ENCODE results near the gene PSTPIP1.

The PSTPIP1 gene

DNA sequence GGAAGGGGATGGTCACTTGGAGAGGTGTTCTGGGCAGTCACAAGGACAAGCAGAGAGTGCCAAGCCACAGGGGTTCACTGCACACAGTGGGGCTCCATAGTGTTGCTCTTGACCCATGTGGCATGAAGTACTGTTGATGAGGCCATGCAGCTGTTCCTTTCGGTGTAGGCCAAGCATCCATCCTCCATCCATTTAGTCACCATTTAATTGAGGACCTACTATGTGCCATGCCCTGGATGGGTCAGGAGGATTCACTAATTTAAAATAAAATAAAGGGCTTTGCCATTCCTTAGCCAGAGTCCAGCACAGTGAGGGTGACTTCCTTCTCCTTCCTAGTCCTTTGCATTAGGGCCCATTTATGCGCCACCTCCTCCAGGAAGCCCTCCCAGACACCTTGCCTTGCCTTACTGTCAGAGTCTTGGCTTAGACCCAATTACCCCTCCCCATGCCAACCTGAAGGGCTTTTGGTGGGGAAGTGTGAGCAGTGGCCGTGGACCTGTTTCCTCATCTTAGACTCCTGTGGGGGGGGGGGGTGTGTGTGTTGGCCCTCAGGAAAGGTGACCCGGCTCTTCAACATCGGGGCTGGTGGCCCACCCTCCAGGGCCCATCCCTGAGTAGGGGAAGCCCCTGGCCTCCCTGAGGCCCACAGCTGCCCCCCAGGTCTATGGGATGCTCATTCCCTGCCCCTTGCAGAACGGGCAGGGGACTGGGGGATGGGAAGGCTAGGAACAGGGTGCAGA, 25.6 kb downstream of the PSTPIP1 start:
- no peak for DNase-seq

DNA sequence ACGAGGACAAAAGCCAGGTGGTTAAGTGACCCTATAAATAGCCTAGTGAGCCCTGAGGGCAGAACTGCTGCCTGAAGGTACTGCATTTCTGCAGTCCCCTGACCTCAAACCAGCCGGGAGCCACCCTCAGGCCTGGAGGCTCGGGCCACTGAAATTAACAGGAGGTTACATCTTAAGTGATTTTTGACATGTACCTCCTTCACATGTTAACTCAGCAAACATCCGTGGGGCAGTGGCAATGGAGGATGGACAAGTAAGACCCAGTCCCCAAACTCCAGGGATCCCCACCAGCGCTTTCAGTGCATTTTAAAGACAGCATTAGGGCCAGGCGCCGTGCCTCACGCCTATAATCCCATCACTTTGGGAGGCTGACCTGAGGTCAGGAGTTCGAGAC, 26.2 kb downstream of the PSTPIP1 start:
- no peak for DNase-seq

DNA sequence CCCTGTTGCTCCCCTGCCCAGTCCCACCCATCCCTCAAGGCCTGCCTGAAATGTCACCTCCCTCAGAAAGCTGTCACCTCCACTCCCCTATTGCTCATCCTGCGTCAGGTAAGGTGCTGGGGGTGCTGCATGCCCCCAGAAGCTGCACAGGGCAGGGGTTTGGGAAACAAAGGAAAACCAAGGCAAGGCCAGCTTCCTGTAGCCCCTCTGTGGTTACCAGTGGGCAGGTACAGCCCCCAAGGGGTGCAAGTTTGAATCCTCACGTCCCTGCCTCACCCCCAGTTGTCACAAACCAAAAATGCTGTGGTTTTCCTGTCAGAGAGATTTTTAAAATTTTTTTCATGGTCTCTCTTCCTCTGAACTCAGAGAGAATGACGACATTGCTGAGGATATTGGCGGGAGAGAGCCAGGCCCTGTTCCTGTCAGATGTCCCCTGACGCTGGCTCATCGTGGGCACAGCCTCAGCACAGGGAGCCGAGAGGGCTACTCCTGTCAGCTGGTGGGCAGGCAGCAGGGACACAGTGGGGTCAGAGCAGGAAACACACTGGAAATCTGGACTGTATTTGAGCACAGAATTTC, 27.0 kb downstream of the PSTPIP1 start:
- DNase-seq: no peak

DNA sequence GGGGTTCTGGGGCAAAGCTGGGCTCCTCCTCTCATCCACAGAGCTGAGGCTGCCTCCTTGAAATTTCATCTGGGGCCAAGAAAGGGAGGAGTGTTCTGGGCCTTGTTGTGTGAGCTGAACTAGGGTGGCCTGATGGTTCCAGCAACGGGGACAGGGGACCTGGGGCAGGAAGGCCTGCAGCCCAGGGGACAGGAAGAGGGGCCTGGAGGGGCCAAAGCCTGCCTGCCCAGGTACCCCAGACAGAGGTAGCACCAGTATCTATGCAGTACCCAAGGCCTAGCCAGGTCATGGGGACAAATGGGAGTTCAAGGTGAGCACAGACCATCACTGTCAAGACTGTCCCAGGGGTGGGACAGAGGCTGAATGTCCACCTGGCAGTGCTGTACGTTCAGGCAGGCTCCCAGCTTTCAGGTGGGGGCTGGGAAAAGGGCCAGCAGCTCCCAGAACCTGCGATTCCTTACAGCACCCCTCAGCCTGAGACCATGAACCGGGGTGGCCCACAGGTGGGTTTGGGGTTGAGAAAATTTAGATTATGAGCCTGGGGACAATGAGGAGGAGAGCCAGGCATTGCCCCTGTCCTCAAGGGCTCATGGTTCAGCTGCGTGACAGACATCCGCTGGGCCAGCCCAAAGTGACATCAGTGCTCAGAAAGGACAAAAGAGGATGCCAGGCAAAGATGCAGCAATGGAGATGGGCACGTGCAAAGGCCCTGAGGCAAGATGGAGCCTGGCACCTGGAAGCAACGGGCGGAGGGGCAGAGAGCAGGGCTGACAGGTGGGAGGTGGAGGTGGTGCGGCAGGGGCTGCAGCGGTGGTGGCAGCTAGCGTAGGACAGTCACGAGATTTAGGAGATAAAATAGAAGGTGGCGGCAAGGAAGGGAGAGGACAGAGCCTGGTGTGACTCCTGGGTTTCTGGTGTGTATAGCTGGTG, 28.0 kb downstream of the PSTPIP1 start:
- no peak for DNase-seq

DNA sequence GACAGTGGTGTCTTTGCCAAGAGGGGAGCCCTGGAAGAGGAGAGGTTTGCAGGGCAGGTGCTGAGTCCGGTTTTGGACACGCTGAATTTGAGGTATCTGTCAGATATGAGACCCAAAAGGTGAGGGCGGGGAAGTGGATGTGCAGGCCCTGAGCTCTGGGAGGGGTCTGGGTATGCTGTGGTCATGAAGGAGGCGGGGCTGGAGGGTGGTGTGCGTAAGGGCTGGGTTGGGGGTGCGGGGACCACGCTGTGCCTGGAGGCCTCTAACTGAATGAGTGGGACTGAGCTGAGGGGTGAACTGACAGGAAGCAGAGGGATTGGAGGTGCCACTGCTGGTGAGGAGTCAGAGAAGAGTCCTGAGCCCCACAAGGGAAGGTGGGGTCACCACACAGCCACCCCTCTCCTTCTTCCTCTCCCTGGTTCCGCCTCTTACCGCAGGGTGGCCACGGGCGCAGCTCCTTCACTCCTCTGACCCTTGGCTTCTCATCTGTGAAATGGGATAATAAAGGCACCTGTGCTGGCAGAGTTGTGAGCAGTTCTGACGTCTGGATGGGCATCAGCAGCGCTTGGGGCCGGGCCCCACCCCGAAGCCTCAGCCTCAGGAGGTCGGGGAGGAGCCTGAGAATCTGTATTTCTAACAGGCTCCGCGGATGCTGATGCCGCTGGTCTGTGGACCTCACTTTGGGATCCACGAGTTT, 28.8 kb downstream of the PSTPIP1 start:
- DNase-seq: no peak

DNA sequence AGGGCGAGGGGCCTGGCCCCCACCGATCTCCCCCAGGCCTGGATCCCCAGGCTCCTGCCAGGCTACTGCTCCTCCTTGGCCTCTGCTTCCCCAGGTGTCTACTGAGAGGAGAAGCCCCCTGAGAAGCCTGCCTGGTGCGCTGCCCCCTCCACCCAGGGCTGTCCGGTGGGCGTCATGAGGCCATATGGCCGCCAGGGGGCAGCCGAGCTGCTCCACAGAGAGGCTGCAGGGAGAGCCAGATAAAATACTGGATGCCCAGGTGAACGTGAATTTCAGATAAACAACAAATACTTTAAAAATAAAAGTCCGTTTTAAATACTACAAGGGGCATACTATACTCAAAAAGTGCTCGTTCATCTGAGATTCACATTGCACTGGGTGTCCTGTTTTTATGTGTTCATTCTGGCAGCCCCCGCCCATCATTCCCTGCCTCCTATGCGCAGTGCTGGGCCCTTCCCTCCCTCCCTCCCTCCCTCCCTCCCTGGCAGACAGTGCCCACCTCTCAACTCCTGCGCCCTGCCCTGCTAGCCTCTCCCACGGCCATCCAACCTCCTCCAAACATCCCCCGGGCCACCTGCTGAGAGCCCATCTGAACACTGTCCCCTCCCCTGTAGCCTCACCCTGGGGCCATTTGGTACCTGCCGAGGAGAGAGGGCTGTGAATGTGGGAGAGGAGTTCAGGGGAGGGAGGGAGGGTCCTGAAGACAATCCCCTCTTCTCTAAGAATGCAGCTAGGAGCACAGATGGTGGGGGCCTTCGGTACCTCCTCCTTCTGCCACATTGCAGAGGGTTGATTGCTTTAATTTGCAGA, 29.6 kb downstream of the PSTPIP1 start:
- DNase-seq: peak; percentile 31

DNA sequence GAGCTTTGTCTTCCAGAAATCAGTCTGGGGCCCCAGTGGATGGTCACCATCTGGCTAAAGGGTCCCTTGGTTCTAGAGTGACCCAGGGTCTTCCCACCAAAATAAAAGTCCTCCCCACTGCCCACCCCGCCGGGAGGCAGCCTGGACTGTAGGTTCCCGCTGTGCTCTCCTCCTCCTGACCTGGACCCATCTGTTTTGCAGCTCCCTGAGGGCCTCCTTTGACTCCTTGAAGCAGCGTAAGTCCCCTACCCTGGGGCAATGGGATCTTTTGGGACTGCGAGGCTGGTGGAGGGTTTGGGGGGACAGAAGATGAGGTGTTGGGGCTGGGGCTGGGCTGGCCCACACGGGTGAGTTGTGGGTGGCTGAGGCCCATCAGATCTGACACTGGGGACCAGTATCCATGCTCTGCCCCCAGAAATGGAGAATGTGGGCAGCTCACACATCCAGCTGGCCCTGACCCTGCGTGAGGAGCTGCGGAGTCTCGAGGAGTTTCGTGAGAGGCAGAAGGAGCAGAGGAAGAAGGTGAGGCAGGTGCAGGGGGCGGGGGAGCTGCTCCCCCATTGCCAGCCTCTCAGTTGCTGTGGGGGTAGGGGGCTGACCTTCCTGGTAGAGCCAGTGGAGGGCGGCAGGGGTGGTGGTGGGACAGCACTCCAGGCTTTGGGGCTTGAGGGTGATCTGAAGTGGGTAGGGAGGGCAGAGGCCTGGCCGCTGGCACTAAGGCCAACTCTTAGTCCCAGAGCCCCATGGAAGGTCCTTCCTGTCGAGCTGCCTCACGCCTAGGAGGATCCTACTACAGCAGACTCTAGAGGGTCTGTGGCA, 30.4 kb downstream of the PSTPIP1 start:
- no peak for DNase-seq

DNA sequence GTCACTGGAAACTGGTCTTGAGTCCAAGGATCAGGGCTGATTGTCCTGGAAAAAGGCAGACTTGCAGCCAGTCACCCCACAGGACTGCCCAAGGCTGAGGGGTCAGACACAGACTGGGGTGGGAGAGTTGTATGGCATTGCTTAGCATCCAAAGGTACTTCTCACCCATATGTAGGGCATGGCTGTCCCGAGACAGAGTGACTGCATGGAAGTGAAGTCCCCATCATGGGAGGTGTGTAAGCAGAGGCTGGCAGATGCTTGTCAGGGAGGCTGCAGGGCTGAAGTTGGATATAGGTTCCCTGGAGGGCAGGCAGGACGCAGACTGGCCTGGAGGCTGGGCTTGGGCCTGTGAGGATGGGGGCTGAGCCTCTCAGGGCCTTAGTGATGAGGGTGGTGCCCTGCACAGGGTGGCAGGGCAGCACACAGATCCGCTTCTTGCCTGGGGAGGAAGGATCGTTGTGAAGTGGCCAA, 31.1 kb downstream of the PSTPIP1 start:
- DNase-seq: no peak

DNA sequence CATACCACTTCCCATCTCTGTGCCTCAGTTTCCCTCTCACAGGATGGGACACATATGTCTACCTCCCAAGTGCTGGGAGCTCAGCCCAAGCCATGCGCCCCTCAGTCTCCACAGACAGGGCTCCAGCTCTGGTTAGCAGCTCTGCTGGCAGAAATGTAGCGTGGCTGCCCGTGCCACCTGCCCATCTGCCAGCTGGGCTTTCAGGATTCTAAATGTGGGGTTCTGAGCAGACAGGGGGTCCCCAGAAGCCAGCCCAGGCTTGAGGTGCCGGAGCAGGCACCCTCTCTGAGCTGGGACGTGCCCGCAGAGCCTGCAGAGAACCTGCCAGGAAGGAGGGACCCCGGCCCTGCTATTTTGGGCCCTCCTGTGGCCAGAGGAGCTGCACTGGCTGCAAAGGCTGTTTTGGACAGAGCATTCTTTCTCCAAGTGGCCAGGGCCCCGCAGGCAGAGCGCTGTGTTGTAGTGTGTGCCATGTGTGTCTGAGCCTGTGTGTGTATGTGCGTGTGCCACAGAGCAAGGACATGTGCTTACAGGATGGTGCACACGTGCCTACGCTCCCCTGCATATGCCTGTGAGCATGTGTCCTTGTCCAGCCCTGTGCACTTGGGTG, 31.7 kb downstream of the PSTPIP1 start:
- DNase-seq: no peak

DNA sequence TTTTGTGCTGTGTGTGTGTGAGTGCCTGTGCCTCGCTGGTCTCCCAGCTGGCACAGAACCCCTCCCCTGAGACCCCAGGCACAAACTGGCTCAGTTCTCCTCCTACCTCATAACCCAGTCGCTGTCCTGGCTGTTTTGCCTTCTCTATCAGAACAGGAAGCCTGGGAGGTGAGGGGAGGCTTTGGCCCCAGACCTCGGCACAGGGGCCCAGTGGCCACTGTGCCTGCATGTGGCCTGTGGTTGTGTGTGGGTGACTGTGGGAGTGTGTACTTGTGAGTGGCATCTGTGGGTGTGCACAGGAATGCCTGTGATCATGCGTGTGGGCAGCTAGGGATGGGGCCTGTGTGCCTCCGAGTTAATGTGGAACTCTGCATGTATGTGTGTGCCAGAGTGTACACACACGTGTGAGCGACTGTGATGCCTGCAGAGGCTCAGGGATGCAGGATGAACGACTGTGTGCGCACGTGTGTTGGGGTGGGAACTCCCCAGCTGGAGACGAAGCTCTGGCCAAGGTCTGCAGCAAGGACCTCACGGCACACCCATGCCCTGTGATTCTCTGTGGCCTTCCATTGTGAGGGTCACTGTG, 32.3 kb downstream of the PSTPIP1 start:
- no peak for DNase-seq

DNA sequence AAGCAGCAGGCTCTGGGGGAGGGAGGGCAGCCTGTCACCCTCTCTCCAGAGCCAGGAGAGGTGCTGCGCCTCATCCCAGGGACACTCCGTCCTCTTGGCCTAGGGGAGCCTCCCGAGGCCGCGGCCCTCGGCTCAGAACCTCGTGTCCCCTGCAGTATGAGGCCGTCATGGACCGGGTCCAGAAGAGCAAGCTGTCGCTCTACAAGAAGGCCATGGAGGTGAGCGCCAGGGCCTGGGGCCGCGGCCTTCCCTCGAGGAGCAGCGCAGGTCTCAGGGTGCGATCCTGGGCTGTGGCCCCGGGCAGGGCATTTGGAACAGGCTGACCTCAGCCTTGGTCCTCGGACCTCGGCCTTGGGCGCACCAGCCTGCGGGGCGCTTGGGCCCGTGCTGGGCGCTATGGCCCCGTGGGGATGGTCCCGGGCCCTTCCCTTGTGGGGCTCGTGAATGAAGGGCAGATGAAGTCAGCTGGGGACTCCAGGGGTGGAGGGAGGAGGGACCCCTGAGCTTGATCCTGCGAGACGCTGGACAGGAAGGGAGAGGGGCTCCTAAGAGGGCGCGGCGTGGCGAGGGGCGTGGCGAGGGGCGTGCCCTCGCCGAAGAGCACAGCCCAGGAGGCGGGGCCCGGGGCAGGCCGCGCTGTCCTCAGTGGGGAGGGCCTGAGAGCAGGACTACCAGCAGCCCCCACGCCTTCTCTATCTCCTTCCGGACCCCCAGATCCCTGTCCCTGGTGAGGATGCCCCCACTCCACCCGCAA, 32.9 kb downstream of the PSTPIP1 start:
- no peak for DNase-seq

DNA sequence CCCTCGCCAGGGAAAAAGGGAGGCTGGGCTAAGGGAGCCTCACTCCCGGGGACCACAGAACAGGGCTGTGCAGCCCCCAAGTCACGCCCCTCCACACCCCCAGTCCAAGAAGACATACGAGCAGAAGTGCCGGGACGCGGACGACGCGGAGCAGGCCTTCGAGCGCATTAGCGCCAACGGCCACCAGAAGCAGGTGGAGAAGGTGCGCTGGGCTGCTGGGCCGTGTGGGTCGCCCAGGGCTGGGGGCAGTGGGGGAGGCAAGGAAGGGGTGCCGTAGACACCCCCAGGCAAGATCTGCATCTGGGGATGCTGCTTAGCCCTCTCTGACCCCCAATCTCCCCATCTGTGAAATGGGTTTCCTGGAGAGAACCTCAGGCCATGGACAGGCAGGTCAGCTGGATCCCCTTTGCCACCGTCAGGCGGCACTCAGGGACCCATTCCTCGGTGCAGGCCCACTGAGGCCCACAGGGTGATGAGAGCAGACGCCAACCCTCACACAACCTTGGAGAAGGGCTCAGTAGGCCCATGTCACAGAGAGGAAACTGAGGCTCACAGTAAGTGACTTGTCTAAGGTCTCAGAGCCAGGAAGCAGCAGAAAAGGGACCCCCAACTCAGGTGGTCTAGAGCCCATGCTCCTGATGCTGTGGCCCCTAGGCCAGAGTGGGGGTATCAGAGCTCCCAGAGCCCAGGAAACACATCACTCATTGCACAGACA, 33.7 kb downstream of the PSTPIP1 start:
- DNase-seq: no peak

DNA sequence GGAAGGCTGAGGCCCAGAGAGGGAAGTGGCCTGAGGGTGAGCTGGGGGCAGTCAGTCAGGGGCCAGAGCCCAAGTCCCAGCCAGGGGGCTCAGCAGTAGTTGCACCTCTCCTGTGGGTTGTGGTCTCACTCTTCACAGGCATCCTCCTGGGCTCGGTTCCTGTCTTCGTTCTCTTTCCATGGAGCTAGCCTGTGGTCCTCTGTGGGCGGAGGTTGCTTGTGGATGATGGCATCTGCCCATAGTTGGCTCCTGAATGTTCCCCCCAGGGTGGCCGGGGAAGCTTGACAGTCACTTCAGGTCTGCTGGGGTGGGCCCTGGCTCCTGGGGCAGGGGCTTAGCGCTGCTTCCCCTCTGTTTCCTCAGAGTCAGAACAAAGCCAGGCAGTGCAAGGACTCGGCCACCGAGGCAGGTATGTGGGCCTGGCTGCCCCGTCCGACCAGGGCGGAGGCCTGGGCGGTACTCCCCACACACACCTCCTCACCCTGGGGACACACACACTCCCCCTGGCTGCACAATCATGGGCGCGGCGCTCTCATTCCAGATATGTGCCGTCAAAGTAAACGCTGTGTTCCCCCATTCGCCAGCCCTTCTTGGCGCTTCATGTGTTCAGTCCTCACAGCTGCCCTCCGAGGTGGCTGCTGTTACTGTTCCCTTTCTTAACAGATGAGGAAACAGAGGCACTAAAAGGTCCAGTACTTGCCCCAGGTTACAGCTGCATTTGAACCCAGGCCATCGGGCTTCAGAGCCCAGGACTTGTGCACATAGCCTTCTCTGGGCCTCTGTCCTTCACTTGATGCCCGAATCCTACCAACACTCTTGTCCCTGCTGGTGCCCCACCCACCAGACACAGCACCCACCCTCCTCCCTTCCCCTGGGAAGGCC, 34.5 kb downstream of the PSTPIP1 start:
- DNase-seq: no peak

DNA sequence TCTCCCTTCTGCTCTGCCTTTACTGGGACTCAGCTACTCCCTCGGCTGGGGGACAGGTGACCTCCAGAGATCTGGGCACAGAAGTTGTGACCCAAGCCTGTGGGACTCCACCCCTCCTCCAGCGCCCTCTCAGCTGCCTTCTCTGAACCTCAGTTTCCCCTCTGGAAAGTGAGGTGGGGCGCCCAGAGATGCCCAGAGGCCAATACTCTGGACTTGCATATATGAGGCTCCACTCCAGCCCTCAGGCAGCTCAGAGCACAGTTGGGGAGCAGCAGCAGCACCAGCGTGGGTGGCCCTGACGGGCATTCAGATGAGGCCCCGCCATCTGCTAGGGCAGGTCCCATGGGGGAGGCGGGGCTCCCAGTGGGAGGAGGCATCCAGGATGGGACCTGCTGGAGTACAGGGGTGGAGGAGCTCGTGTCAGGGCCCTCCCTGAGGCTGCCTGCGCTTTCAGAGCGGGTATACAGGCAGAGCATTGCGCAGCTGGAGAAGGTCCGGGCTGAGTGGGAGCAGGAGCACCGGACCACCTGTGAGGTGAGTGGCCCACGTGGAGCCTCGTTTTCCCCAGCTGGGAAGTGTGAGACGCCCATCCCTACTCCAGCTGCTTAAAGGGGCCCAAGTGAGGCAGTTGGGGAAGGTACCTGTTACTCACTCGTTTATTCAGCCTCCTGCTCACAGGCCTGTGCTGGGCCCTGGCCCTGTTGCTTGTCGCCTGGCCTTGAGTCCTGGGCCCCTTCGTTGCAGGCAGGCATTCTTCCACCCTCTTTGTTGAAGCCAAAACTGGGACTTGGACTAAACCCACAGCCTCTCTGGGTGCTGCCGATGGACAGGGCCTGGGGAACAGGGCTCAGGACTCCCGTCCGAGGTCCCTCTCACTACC, 35.4 kb downstream of the PSTPIP1 start:
- no peak for DNase-seq

DNA sequence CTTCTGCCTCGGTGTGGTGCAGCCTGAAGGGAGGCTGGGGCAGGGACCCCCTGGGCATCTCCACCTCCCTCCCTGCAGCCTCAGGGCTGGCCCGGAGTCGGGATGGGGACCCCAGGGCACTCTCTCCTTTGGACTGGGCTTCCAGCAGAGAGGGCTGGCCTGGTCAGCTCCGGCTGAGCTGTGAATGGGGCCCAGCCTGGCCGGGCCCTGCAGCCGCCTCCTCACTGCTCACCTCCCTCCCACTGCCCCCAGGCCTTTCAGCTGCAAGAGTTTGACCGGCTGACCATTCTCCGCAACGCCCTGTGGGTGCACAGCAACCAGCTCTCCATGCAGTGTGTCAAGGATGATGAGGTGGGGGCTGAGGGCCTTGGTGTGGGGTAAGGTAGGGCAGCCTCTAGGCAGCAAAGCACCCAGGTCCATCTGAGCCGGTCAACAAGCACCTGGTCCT, 36.0 kb downstream of the PSTPIP1 start:
- DNase-seq: no peak

DNA sequence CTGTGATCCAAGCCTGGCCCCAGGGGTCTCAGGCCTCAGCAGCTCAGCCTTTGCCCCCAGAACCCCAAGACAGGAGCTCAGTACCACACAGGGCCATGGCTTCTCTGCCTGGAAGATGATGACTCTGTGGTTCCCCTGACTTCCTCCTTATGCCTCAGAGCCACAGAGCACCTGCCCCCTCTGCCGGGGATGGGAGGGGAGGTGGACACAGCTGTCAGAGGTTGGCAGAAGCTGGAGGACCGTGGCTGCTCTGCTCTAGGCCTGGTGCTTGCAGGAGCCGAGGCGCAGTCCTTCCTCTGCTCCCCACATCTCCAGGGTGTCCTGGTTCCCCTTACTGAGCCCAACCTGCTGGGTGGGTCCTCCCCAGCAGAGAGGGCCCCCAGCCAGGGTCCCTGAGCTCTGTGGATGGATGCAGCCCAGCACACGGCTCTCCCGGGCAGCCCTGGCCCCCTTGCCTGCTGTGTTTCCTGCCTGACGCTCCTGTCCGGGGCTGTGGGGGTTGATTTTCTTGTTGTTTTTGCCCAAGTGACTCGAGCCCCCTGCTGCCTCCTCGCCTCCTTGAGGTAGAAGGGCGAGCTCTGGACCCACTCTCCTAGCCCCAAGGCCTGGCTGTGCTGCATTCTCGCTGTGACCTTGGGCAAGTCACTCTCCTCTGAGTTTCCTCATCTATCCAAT, 36.6 kb downstream of the PSTPIP1 start:
- peak; percentile 25 for DNase-seq

All from NCI-H1092 (cell line).